SK-N-SH (cell line): ENCODE measurements around the gene FCHO2.

Experiments used
- CTCF ChIP-seq: fragments of 200-600 bp; sonication (generic); IDR thresholded peaks from 2 replicates; pipeline ENCODE4 v1.6.1; 2017; ENCODE audit warnings: antibody characterized with exemption, mild to moderate bottlenecking, moderate library complexity
- EP300 ChIP-seq, 2 experiments: IDR thresholded peaks; 2 replicates each; pipeline versions ENCODE4 v1.4.0 to v1.6.1; 2012; ENCODE audit warnings: borderline replicate concordance in 1 of 2, low read depth in 1 of 2, low read length in 1 of 2
- GABPA ChIP-seq: IDR thresholded peaks from 2 replicates; pipeline ENCODE4 v1.4.0; 2012; ENCODE audit warnings: low read depth, mild to moderate bottlenecking
- GATA2 ChIP-seq: sonication (generic); formaldehyde crosslinking; IDR thresholded peaks from 2 replicates; pipeline ENCODE4 v1.5.0; 2020; ENCODE audit warnings: mild to moderate bottlenecking, missing genetic modification reagents
- MAX ChIP-seq: IDR thresholded peaks from 2 replicates; pipeline ENCODE4 v1.4.0; 2012; ENCODE audit warnings: low read depth
- MXI1 ChIP-seq: IDR thresholded peaks from 2 replicates; pipeline ENCODE4 v1.6.1; 2012; ENCODE audit warnings: mild to moderate bottlenecking, low read depth, low read length, improper control_type of control experiment
- NFIC ChIP-seq: IDR thresholded peaks from 2 replicates; pipeline ENCODE4 v1.4.0; 2012; ENCODE audit warnings: borderline replicate concordance
- POLR2AphosphoS5 ChIP-seq: IDR thresholded peaks from 2 replicates; pipeline ENCODE4 v1.6.1; 2012; ENCODE audit warnings: low read depth, low read length
- REST ChIP-seq: IDR thresholded peaks from 2 replicates; pipeline ENCODE4 v1.6.1; 2012; ENCODE audit warnings: mild to moderate bottlenecking, low read depth, low read length, moderate library complexity
- RFX5 ChIP-seq: IDR thresholded peaks from 2 replicates; pipeline ENCODE4 v1.6.1; 2012; ENCODE audit warnings: mild to moderate bottlenecking, improper control_type of control experiment, low read length
- SMC3 ChIP-seq: IDR thresholded peaks from 2 replicates; pipeline ENCODE4 v1.6.1; 2012; ENCODE audit warnings: low read depth, low read length, improper control_type of control experiment
- USF2 ChIP-seq: fragments of 150-350 bp; IDR thresholded peaks from 2 replicates; pipeline ENCODE4 v1.6.1; 2017; ENCODE audit warnings: antibody characterized with exemption, low read length, low read depth, borderline replicate concordance
- YY1 ChIP-seq: IDR thresholded peaks from 2 replicates; pipeline ENCODE4 v1.4.0; 2012; ENCODE audit warnings: low read depth, mild to moderate bottlenecking
- ZBTB33 ChIP-seq: IDR thresholded peaks from 2 replicates; pipeline ENCODE4 v1.4.0; 2012; ENCODE audit warnings: low read depth, borderline replicate concordance

GRCh38 chr5:73112359-73112758, 156.5 kb downstream of the FCHO2 start:
- no peak for TF ChIP-seq CTCF
- no peak for TF ChIP-seq REST
- no peak for TF ChIP-seq EP300 (IDR thresholded peaks at IDR 0.05; ENCODE audit: borderline replicate concordance in 1 of 2, low read depth in 1 of 2, low read length in 1 of 2)
- no peak for TF ChIP-seq SMC3
- no peak for TF ChIP-seq MXI1
- no peak for TF ChIP-seq YY1
- no peak for TF ChIP-seq ZBTB33
- TF ChIP-seq USF2 = no peak
- no peak for TF ChIP-seq GATA2 (CRISPR knock-in tag)
- no peak for TF ChIP-seq GABPA
- TF ChIP-seq NFIC = no peak
- no peak for TF ChIP-seq POLR2AphosphoS5
- no peak for TF ChIP-seq RFX5
- TF ChIP-seq MAX = no peak
